ENCODE results near the gene SH2D5.

SH2D5 gene

GRCh38 chr1:20713440-20713839 is 19.1 kb downstream of the SH2D5 start:
- no peak for DNase-seq

GRCh38 chr1:20712215-20712577 is 20.3 kb downstream of the SH2D5 start:
- no peak for DNase-seq

GRCh38 chr1:20711285-20712214 is 21.0 kb downstream of the SH2D5 start:
- no peak for DNase-seq

DNA sequence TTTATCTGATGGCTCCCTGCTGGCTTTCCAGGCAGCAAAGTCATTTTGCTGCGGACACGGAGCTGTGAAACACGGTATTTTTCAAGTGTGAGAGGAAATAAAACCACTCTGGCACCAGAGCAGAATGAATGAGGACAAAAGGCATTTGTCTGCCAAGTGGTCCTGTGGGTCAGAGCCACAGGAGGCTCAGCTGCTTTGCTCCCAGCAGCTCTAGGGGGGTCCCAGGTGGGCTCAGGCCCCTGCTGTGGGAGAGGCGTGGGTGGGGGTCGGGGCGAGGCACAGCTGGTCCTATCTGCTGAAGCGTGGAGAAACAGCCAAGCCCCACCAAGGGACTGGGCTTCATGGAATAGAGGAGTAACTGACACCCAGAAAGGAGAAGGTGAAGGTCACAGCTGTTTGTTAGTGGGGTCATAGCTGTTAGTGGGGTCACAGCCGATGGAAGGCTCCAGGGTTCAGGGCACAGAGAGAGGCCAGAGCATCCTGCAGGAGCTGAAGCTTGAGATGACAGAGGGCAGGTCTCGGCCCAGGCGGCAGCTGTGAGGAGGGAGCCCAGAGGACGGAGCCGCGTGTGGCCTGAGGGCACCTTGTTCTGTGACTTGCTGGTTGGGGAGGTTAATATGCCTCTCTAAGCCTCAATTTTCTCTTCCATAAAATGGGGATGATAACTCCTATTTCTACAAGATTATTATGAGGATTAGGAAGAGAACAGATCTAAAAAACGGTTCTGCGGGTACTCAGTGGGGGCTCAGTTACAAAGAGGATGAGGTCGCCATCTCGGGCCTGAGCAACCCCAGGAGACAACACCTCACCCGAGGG is 21.8 kb downstream of the SH2D5 start:
- DNase-seq = no peak

- DNase-seq = no peak
Observed at GRCh38 chr1:20709868-20710267, 22.6 kb downstream of the SH2D5 start.

- DNase-seq = no peak
Observed at GRCh38 chr1:20708891-20709290, 23.6 kb downstream of the SH2D5 start.

DNA sequence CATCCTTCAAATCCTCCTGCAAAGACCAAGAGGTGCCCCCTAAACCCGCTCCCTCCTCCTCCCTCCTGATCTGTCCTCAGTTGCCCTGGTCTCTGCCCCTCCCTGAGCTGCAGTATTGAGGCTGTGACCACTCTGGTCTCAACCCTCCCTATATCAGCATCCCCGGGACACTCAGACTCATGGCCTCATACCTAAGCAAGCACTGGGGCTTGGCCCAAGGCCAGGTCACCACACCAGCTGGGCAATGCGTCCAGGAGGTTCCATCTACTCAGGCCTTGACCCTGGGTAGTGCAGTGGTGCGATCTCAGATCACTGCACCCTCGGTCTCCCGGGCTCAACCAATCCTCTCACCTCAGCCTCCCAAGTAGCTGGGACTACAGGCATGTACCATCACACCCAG is 24.4 kb downstream of the SH2D5 start:
- DNase-seq = no peak

DNA sequence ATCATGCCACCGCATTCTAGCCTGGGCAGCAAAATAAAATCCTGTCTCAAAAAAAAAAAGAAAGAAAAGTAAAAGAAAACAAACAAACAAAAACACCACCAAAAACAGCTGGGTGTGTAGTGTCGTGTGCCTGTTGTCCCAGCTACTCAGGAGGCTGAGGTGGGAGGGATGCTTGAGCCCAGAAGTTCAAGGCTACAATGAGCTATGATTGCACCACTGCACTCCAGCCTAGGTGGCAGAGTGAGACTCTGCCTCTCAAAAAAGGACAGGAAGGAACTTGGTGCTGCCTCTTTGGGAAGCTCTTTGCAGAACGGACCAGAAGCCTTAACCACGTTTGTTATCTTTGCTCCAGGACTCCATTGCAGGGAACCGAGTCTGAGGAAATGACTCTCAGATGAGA is 25.7 kb downstream of the SH2D5 start:
- no peak for DNase-seq

DNA sequence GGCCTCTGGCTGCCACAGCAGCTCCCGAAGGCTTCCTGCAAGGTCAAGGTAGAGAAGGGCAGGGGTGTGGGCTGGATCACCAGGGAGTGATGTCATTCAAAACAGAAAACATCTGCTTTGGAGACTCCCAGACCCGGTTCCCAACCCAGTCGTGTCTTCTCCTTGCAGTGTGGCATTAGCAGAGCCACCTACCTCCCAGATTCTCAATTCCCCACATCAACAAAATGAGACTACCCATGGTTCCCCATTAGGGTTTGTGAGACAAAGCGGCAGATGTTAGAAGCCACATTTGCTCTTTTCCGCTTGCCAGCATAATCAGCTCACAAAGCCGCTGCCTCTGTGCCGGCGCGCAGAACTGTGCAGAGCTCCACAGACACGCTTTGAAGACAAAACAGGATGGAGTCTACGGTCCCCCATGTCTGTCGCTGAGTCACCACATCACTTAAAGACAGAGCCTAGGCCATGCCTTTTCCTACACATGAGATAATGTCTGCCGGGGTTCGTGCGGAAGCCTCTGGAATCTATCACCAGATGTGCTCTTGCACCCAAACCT is 27.2 kb downstream of the SH2D5 start:
- DNase-seq = no peak

DNA sequence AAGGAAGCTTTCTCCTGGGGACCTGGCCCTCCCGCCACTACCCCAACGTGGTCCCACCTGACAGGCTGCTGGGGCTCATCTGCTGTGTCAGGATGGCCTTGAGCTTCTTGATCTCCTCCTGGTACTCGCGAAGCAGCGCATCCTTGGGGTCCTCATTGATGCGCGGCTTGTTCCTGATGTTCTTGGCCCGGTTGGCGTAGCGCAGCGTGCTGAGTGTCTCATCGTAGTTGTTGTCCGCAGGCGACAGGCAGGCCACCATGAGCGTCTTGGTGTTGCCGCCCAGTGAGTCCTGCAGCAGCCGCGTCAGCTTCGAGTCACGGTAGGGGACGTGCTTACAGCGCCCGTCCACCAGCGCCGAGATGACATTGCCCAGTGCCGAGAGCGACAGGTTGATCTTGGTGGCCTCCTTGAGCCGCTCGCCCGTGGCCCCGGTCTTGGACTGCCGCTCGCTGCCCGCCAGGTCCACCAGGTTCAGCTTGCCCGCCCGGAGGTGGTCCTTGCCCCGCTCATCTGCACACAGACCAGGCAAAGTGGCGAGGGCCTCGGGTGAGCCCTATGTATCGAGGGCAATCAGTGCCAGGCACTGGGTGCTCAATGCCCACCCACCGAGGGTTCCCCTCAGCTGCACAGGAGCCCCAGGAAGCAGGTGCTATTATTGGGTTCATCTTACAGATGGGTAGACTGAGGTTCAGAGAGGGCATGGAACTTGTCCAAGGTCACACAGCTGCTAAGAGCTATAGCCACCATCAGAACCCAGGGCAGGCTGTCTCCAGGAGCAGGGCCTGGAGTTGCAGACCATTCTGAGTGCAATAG is 27.9 kb downstream of the SH2D5 start:
- no peak for DNase-seq

GRCh38 chr1:20703124-20703756 is 29.3 kb downstream of the SH2D5 start:
- no peak for DNase-seq

- no peak for DNase-seq
Observed at GRCh38 chr1:20702416-20702815, 30.1 kb downstream of the SH2D5 start.

GRCh38 chr1:20701847-20702246 is 30.7 kb downstream of the SH2D5 start:
- no peak for DNase-seq

DNA sequence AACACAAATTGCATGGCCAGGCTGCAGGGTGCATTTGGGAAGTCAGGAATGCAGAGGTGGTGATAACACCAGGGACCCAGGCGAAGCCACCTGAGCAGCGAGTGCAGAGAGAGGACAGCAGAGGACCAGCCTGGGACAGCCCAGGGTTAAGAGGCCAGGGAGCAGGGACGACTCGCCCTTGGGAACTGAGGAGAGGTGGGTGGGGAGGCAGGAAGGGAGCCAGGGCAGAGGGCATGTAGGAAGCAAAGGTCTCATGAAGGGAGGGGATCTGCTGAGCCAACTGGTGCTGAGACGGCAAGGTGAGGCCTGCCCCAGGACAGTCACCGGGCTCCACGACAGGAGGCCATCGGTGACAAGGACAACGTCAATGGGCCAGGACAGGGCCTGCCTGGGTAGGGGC is 31.1 kb downstream of the SH2D5 start:
- no peak for DNase-seq

- no peak for DNase-seq
Observed at GRCh38 chr1:20700636-20701215, 31.8 kb downstream of the SH2D5 start.

GRCh38 chr1:20699558-20699957 is 32.9 kb downstream of the SH2D5 start:
- no peak for DNase-seq

GRCh38 chr1:20698195-20698910 is 34.1 kb downstream of the SH2D5 start:
- DNase-seq = no peak

- no peak for DNase-seq
Observed at GRCh38 chr1:20697563-20697962, 34.9 kb downstream of the SH2D5 start.

DNA sequence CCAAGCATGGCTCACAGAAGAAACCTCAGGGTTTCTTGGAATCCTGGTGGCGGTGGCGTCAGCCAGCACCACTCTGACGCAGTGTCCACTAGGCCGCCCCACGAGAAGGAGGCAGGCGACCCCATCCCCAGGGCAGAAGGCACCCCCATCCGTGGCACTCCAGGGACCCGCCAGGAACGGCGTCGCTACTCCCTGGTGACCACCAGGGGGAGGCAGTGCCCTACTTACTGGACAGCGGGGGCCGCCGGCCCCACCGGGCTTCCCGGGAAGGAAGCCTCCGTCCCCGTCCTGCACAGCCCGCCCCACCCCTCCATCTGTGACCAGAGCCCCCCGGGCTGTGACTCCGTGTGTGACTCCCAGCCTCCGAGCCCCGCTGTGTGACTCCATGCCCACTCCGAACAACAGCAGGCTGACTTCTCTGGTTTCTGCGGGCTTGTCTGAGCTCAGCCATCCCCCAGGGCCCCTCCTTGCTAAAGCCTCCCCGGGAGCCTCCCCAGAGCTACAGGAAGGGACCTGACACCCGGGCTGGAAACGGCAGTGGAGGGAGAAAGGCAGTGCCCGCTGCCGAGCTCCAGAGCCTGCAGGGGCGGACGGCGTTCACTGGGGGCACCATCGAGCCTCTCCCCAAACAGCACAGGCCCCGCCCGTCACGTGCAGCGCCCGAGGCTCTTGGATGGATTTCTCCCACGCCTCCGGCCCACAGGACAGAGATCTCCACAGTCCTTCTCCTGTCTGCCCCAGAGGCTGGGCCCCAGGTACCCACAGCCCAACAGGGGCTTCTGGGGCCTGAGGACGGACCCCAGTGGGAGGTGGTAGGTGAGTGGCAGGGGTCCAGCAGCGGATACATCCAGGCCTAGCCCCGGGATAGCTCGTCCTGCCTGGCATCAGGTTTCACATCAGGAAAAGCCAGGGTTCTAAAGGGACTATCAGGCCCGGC is 35.8 kb downstream of the SH2D5 start:
- DNase-seq = peak; percentile 90

DNA sequence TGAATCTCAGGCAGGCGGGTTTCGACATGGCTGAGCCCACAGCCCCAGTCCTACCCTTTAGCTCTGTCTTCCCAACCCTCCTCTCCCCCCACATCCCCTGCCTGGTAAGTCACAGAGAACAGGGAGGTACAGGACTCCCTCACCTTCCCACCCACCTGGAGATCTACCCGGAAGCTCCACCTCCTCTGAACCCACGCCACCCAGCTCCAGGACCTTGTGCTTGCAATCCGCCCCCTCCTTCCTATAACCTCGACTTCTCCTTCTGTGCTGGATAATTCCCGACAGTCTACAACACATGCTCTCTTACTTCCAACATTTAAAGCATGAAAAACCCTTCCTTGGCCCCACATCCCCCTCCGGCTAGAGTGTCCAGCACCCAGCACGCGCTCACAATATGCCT is 37.0 kb downstream of the SH2D5 start:
- DNase-seq = no peak
